CD4-positive, alpha-beta T cell treated with Interleukin-6 at 100 ng/mL for 8 hours (primary cell): ENCODE measurements around the gene RAB4B.
"Not testable (repeated sequence)": the region's sequence is repeated elsewhere in the genome, so short reads cannot be mapped to it uniquely, and the experiment has no call there.

Source experiments
- DNase-seq: peaks from one replicate; pipeline ENCODE4 v3.0.0-alpha.2; 2020; ENCODE audit warnings: mixed read lengths, low spot score

RAB4B gene

GRCh38 chr19:40803857-40804782 is 26.1 kb downstream of the RAB4B start:
- DNase-seq, result peak; percentile 90

- no peak for DNase-seq
These were observed 26.8 kb downstream of the RAB4B start for GRCh38 chr19:40804783-40805242.

GRCh38 chr19:40805258-40805868 is 27.3 kb downstream of the RAB4B start:
- peak; percentile 59 for DNase-seq

GRCh38 chr19:40806423-40807146 is 28.5 kb downstream of the RAB4B start:
- peak; percentile 85 for DNase-seq

- DNase-seq, result no peak
These were observed 29.3 kb downstream of the RAB4B start for GRCh38 chr19:40807147-40808020.

- DNase-seq, result no peak
These were observed 29.9 kb downstream of the RAB4B start for GRCh38 chr19:40808021-40808325.

GRCh38 chr19:40808497-40808896 is 30.4 kb downstream of the RAB4B start:
- DNase-seq, result no peak

- DNase-seq, result no peak
These were observed 31.5 kb downstream of the RAB4B start for GRCh38 chr19:40809358-40810086.

GRCh38 chr19:40810160-40810559 is 32.1 kb downstream of the RAB4B start:
- no peak for DNase-seq

GRCh38 chr19:40810649-40811408 is 32.8 kb downstream of the RAB4B start:
- peak; percentile 56 for DNase-seq

GRCh38 chr19:40811478-40812341 is 33.7 kb downstream of the RAB4B start:
- peak; percentile 32 for DNase-seq

- DNase-seq, result not testable (repeated sequence)
These were observed 34.5 kb downstream of the RAB4B start for GRCh38 chr19:40812571-40812970.

GRCh38 chr19:40813182-40813581 is 35.1 kb downstream of the RAB4B start:
- no peak for DNase-seq

- no peak for DNase-seq
These were observed 37.2 kb downstream of the RAB4B start for GRCh38 chr19:40815223-40815622.

- peak; percentile 72 for DNase-seq
These were observed 40.7 kb downstream of the RAB4B start for GRCh38 chr19:40818480-40819399.

GRCh38 chr19:40819479-40820234 is 41.6 kb downstream of the RAB4B start:
- DNase-seq, result peak; percentile 53

- DNase-seq, result no peak
These were observed 44.1 kb downstream of the RAB4B start for GRCh38 chr19:40822161-40822560.
